Measurements from ENCODE around the gene FBXL5.
"Not testable (repeated sequence)": the region's sequence is repeated elsewhere in the genome, so short reads cannot be mapped to it uniquely, and the experiment has no call there.

The FBXL5 gene

GRCh38 chr4:15649914-15650545 lies 5.1 kb downstream of the FBXL5 start:
- FAIRE-seq, result peak; percentile 74

- FAIRE-seq, result no peak
Observed at GRCh38 chr4:15648600-15648999, 6.6 kb downstream of the FBXL5 start.

- FAIRE-seq, result no peak
Observed at GRCh38 chr4:15638418-15638817, 16.7 kb downstream of the FBXL5 start.

- FAIRE-seq, result no peak
Observed at GRCh38 chr4:15636818-15637217, 18.3 kb downstream of the FBXL5 start.

GRCh38 chr4:15617407-15617806 lies 37.8 kb downstream of the FBXL5 start:
- not testable (repeated sequence) for FAIRE-seq

GRCh38 chr4:15614891-15615290 lies 40.3 kb downstream of the FBXL5 start:
- not testable (repeated sequence) for FAIRE-seq

GRCh38 chr4:15612136-15612535 lies 43.0 kb downstream of the FBXL5 start:
- no peak for FAIRE-seq

GRCh38 chr4:15610855-15611254 lies 44.3 kb downstream of the FBXL5 start:
- FAIRE-seq, result no peak

GRCh38 chr4:15605537-15605936 lies 49.6 kb downstream of the FBXL5 start:
- no peak for FAIRE-seq

GRCh38 chr4:15601862-15602261 lies 53.3 kb downstream of the FBXL5 start:
- no peak for FAIRE-seq

GRCh38 chr4:15600176-15600575 lies 55.0 kb downstream of the FBXL5 start:
- FAIRE-seq, result no peak

- no peak for FAIRE-seq
Observed at GRCh38 chr4:15598644-15599043, 56.5 kb downstream of the FBXL5 start.

GRCh38 chr4:15592799-15593198 lies 62.4 kb downstream of the FBXL5 start:
- no peak for FAIRE-seq

GRCh38 chr4:15587649-15588048 lies 67.5 kb downstream of the FBXL5 start:
- FAIRE-seq, result no peak

- FAIRE-seq, result no peak
Observed at GRCh38 chr4:15586066-15586465, 69.1 kb downstream of the FBXL5 start.

GRCh38 chr4:15585331-15585730 lies 69.8 kb downstream of the FBXL5 start:
- no peak for FAIRE-seq

GRCh38 chr4:15584785-15585184 lies 70.4 kb downstream of the FBXL5 start:
- FAIRE-seq, result no peak

GRCh38 chr4:15577508-15577907 lies 77.6 kb downstream of the FBXL5 start:
- FAIRE-seq, result no peak

GRCh38 chr4:15575966-15576365 lies 79.2 kb downstream of the FBXL5 start:
- no peak for FAIRE-seq

- no peak for FAIRE-seq
Observed at GRCh38 chr4:15569746-15570145, 85.4 kb downstream of the FBXL5 start.

- no peak for FAIRE-seq
Observed at GRCh38 chr4:15568821-15569220, 86.3 kb downstream of the FBXL5 start.

- no peak for FAIRE-seq
Observed at GRCh38 chr4:15563871-15564270, 91.3 kb downstream of the FBXL5 start.

GRCh38 chr4:15562623-15563022 lies 92.5 kb downstream of the FBXL5 start:
- FAIRE-seq, result no peak

GRCh38 chr4:15562114-15562513 lies 93.0 kb downstream of the FBXL5 start:
- FAIRE-seq, result no peak

- no peak for FAIRE-seq
Observed at GRCh38 chr4:15558561-15558960, 96.6 kb downstream of the FBXL5 start.

Data from A204.1 (cell line).